HCT116 (cell line): ENCODE data around the gene FRMD4A. TPM values are rescaled to one million over a fixed set of nuclear protein-coding genes. Genes with fewer than 3 reads are reported as not detected.

ENCODE experiments used
- ATAC-seq: fragments of 200-7000 bp; cut with Tn5 transposase; 2 replicates; pipeline ENCODE4 v1.9.1; 2020; ENCODE audit warnings: mild to moderate bottlenecking, moderate library complexity
- BruUV-seq: library from RNA; stranded (reverse); fragments of 400-500 nt; replicated peaks from 2 replicates; lab custom pipeline; 2021; lab: Mats Ljungman, UMichigan
- CTCF ChIA-PET: fragments of 300-600 bp; sonication (Branson Sonifier 250); formaldehyde crosslinking; loops from one replicate; lab custom pipeline; 2021; ENCODE audit warnings: antibody characterized with exemption; lab: Charles Lee
- POLR2A ChIA-PET: fragments of 300-600, 350-600 bp; sonication (Branson Sonifier 250); formaldehyde crosslinking; loops from one replicate; lab custom pipeline; 2021; ENCODE audit warnings: antibody characterized with exemption; lab: Charles Lee
- RAD21 ChIA-PET, 2 experiments: fragments of 300-600 bp; sonication (Branson Sonifier 250); formaldehyde crosslinking; loops; one replicate each; lab custom pipeline; 2023; ENCODE audit warnings: low total read pairs in 2 of 2; ENCODE audit not compliant: uncharacterized antibody in 2 of 2, unreplicated experiment in 2 of 2, low non-redundant PET in 1 of 2; lab: Charles Lee
- DNase-seq: peaks from one replicate; pipeline ENCODE4 v3.0.0-alpha.2; 2010; ENCODE audit warnings: low read depth, low spot score
- H2AFZ ChIP-seq: fragments of 200-600 bp; shearing (Covaris generic), sonication (generic); 2 replicates; pipeline ENCODE4 v1.6.1; 2017; ENCODE audit warnings: low read depth, mixed run types, mixed read lengths, antibody characterized with exemption, low read length; ENCODE audit not compliant: poor library complexity, severe bottlenecking
- H3K27ac ChIP-seq: 2 replicates; pipeline ENCODE4 v1.5.1; 2012; ENCODE audit warnings: low read depth, low read length
- H3K27me3 ChIP-seq: fragments of 200-600 bp; sonication (generic); 2 replicates; pipeline ENCODE4 v1.6.1; 2016; ENCODE audit warnings: mixed run types, low read length, mixed read lengths; ENCODE audit not compliant: insufficient read depth
- H3K36me3 ChIP-seq, 2 experiments: fragments of 200-500 bp in 1 of 2; fragments of 200-600 bp in 1 of 2; sonication (Bioruptor generic) in 1 of 2; sonication (generic) in 1 of 2; 2 replicates each; pipeline versions ENCODE4 v1.5.1 to v1.6.1; 2014 to 2016; ENCODE audit warnings: low read length in 2 of 2, inconsistent platforms in 1 of 2, mixed read lengths in 1 of 2, mixed run types in 1 of 2; ENCODE audit not compliant: insufficient read depth in 2 of 2, control insufficient read depth in 1 of 2
- H3K4me1 ChIP-seq, 2 experiments: fragments of 200-600 bp in 1 of 2; sonication (generic) in 1 of 2; 2 replicates each; pipeline versions ENCODE4 v1.5.1 to v1.6.1; 2012 to 2017; ENCODE audit warnings: low read length in 2 of 2, inconsistent platforms in 1 of 2, mild to moderate bottlenecking in 1 of 2, mixed read lengths in 1 of 2, mixed run types in 1 of 2, moderate library complexity in 1 of 2; ENCODE audit not compliant: insufficient read depth in 2 of 2, control insufficient read depth in 1 of 2
- H3K4me2 ChIP-seq: fragments of 200-600 bp; sonication (generic); 2 replicates; pipeline ENCODE4 v1.6.1; 2017; ENCODE audit warnings: mixed run types, low read length, mixed read lengths
- H3K4me3 ChIP-seq, 2 experiments: fragments of 200-600 bp in 1 of 2; sonication (generic) in 1 of 2; replicated peaks in 1 of 2; 2 replicates each; pipeline ENCODE4 v1.5.1; 2011 to 2016; ENCODE audit warnings: low read length in 2 of 2, control low read depth in 1 of 2, low read depth in 1 of 2, mild to moderate bottlenecking in 1 of 2, mixed read lengths in 1 of 2, mixed run types in 1 of 2
- H3K79me2 ChIP-seq: fragments of 200-600 bp; sonication (generic); 2 replicates; pipeline ENCODE4 v1.6.1; 2017; ENCODE audit warnings: mild to moderate bottlenecking, mixed run types, low read length, moderate library complexity, mixed read lengths; ENCODE audit not compliant: insufficient read depth
- H3K9ac ChIP-seq: fragments of 200-600 bp; sonication (generic); 2 replicates; pipeline ENCODE4 v1.6.1; 2016; ENCODE audit warnings: low read length, mixed read lengths
- H3K9me2 ChIP-seq: fragments of 200-600 bp; sonication (generic), shearing (Covaris generic); 2 replicates; pipeline ENCODE4 v1.6.1; 2017; ENCODE audit warnings: mixed run types, mild to moderate bottlenecking, moderate library complexity; ENCODE audit not compliant: insufficient read depth
- H3K9me3 ChIP-seq, 2 experiments: fragments of 200-500 bp in 1 of 2; fragments of 200-600 bp in 1 of 2; sonication (Bioruptor generic) in 1 of 2; sonication (generic) in 1 of 2; 2 replicates each; pipeline ENCODE4 v1.6.1; 2014 to 2017; ENCODE audit warnings: low read length in 2 of 2, mixed read lengths in 2 of 2, inconsistent platforms in 1 of 2, low read depth in 1 of 2, mild to moderate bottlenecking in 1 of 2, mixed run types in 1 of 2, moderate library complexity in 1 of 2; ENCODE audit not compliant: control insufficient read depth in 1 of 2, insufficient read depth in 1 of 2
- H4K20me1 ChIP-seq: fragments of 200-600 bp; sonication (generic), shearing (Covaris generic); 2 replicates; pipeline ENCODE4 v1.6.1; 2017; ENCODE audit warnings: mixed run types, mild to moderate bottlenecking, moderate library complexity; ENCODE audit not compliant: insufficient read depth
- CBX3 ChIP-seq: IDR thresholded peaks from 2 replicates; pipeline ENCODE4 v1.6.1; 2012; ENCODE audit warnings: low read depth
- EGR1 ChIP-seq: IDR thresholded peaks from 2 replicates; pipeline ENCODE4 v1.6.1; 2012; ENCODE audit warnings: low read depth
- ELF1 ChIP-seq: IDR thresholded peaks from 2 replicates; pipeline ENCODE4 v1.6.1; 2012; ENCODE audit warnings: low read depth, borderline replicate concordance
- JUND ChIP-seq: IDR thresholded peaks from 2 replicates; pipeline ENCODE4 v1.6.1; 2012
- POLR2A ChIP-seq: IDR thresholded peaks from 2 replicates; pipeline ENCODE4 v1.7.0; 2011; ENCODE audit warnings: borderline replicate concordance; ENCODE audit not compliant: insufficient read depth, insufficient read length; ENCODE audit errors: extremely low read depth
- POLR2AphosphoS5 ChIP-seq: IDR thresholded peaks from 2 replicates; pipeline ENCODE4 v1.6.1; 2011; ENCODE audit warnings: mild to moderate bottlenecking, low read depth, low read length, moderate library complexity
- SP1 ChIP-seq: IDR thresholded peaks from 2 replicates; pipeline ENCODE4 v1.6.1; 2012; ENCODE audit warnings: low read depth
- SRF ChIP-seq: IDR thresholded peaks from 2 replicates; pipeline ENCODE4 v1.6.1; 2012; ENCODE audit warnings: low read depth
- YY1 ChIP-seq: IDR thresholded peaks from 2 replicates; pipeline ENCODE4 v1.6.1; 2011; ENCODE audit warnings: low read length, low read depth, moderate library complexity, mild to moderate bottlenecking; ENCODE audit not compliant: insufficient replicate concordance; ENCODE audit errors: extremely low read depth
- ZBTB33 ChIP-seq: IDR thresholded peaks from 2 replicates; pipeline ENCODE4 v1.6.1; 2011; ENCODE audit warnings: mild to moderate bottlenecking, low read length, moderate library complexity; ENCODE audit not compliant: insufficient replicate concordance; ENCODE audit errors: extremely low read depth
- ZFX ChIP-seq: fragments of 450-650 bp; IDR thresholded peaks from 2 replicates; pipeline ENCODE4 v1.6.1; 2017
- intact Hi-C: fragments of 100-400 bp; cut with micrococcal nuclease; formaldehyde crosslinking; loops from 2 replicates; pipeline ENCODE4 v1.10.0; 2022
- total RNA-seq: library from RNA; stranded (reverse); gene quantifications from one replicate; pipeline ENCODE4 v1.2.1, GENCODE V29; 2021; ENCODE audit not compliant: unreplicated experiment

The FRMD4A gene
- total RNA-seq, 1 experiment from 2014 or later, result 0.20 TPM

- TF ChIP-seq CBX3 (no peak), ZFX (no peak)
Measured at GRCh38 chr10:13730306-13730652, 600.4 kb downstream of the FRMD4A start (continued).

DNA sequence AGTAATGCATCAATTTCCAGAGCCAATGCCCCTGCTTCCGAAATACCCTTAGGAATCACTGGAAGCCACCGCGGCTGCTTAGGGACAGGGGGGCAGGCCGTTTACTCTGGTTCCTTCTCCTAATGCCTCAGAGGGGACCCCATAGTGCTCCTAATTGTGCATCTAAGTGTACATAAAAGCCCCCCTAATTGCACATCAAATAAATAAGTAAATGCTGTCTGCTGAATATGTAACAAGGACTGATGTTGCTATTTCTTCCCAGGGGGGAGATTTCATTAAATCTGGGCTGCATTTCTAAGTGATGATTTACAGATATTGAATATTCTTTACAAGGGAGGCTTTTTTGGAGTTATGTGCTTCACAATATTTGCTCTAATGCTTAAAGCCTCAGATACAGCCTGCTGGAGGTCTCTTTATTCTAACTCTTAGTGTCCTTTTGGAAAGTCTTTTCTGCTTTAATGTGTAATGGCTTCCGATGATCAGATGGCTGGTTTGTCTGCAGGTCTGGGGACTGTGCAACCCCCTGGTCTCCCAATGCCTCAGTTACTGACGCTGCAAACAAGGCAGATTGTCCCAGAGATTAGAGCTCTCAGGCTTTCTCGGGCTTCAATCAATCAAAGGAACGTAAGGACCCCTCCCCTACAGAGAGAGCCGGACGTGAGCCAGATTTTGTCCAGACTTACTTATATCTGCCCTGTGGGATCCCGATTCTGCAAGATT, 601.0 kb downstream of the FRMD4A start:
- POLR2A ChIA-PET, result no interaction called here
- H3K4me2 ChIP-seq, result no peak overlapping the region
- no peaks in the 10 kb centered on the region for H4K20me1 ChIP-seq

More for the DNA sequence above, 601.0 kb downstream of the FRMD4A start:
- TF ChIP-seq YY1, result no peak
- TF ChIP-seq POLR2AphosphoS5, result no peak
- TF ChIP-seq SRF, result no peak
- no peak for TF ChIP-seq SP1
- TF ChIP-seq ELF1, result no peak
- TF ChIP-seq ZBTB33, result no peak
- no peak for TF ChIP-seq POLR2A
- TF ChIP-seq JUND, result no peak
- TF ChIP-seq EGR1, result no peak
- ChIA-PET CTCF (no interaction called here), RAD21 (no interaction called here)
- Histone ChIP-seq H2AFZ (no peak overlapping the region), H3K4me1 (no peaks in the 10 kb centered on the region), H3K79me2 (no peaks in the 10 kb centered on the region), H3K27me3 (no peaks in the 10 kb centered on the region), H3K27ac (no peak overlapping the region), H3K9me2 (no peaks in the 10 kb centered on the region), H3K9ac (no peak overlapping the region), H3K9me3 (no peaks in the 10 kb centered on the region), H3K36me3 (no peaks in the 10 kb centered on the region), H3K4me3 (no peak overlapping the region)
- DNase-seq (no peak), ATAC-seq (no peak)
- no TSS peak for BruUV-seq
- intact Hi-C loops, result no loop called here
